ENCODE measurements around the gene BAHD1.

Gene BAHD1

GRCh38 chr15:40437752-40438687 is 2.7 kb upstream of the BAHD1 start:
- Histone ChIP-seq H3K9me3 (ENCODE audit: control insufficient read depth in 2 of 2, low read length in 2 of 2) (no peaks in the 10 kb centered on the region), H3K9ac (ENCODE audit: low read length in 2 of 2) (no peak overlapping the region), H3K4me3 (ENCODE audit: low read length in 2 of 2) (no peak overlapping the region), H3K27ac (ENCODE audit: low read length) (no peak overlapping the region), H3K4me1 (ENCODE audit: control insufficient read depth, insufficient read depth, low read length) (peaks cover 35% of the 10 kb centered on the region), H3K36me3 (ENCODE audit: control insufficient read depth in 2 of 2, insufficient read depth in 2 of 2, low read length in 2 of 2) (no peaks in the 10 kb centered on the region), H3K27me3 (ENCODE audit: control insufficient read depth in 1 of 2, insufficient read depth in 2 of 2, low read length in 2 of 2) (peaks cover 6 to 13% of the 10 kb centered on the region in 2 donors)

GRCh38 chr15:40438712-40439111 is 2.0 kb upstream of the BAHD1 start:
- Histone ChIP-seq H3K9ac (ENCODE audit: low read length in 2 of 2) (no peak overlapping the region), H3K9me3 (ENCODE audit: control insufficient read depth in 2 of 2, low read length in 2 of 2) (no peaks in the 10 kb centered on the region), H3K27me3 (ENCODE audit: control insufficient read depth in 1 of 2, insufficient read depth in 2 of 2, low read length in 2 of 2) (peaks cover 6 to 13% of the 10 kb centered on the region in 2 donors), H3K4me3 (ENCODE audit: low read length in 2 of 2) (no peak overlapping the region), H3K27ac (ENCODE audit: low read length) (no peak overlapping the region), H3K4me1 (ENCODE audit: control insufficient read depth, insufficient read depth, low read length) (peaks cover 41% of the 10 kb centered on the region), H3K36me3 (ENCODE audit: control insufficient read depth in 2 of 2, insufficient read depth in 2 of 2, low read length in 2 of 2) (no peaks in the 10 kb centered on the region)

GRCh38 chr15:40439461-40439959 is 1.2 kb upstream of the BAHD1 start:
- H3K27ac ChIP-seq (ENCODE audit: low read length): peak overlapping the region; percentile 18
- peaks cover 6 to 13% of the 10 kb centered on the region in 2 donors for H3K27me3 ChIP-seq (ENCODE audit: control insufficient read depth in 1 of 2, insufficient read depth in 2 of 2, low read length in 2 of 2)
- no peak overlapping the region for H3K9ac ChIP-seq (ENCODE audit: low read length in 2 of 2)
- peak overlapping the region; percentile 72 to 78 for H3K4me3 ChIP-seq (ENCODE audit: low read length in 2 of 2)
- H3K4me1 ChIP-seq (ENCODE audit: control insufficient read depth, insufficient read depth, low read length): peaks cover 41% of the 10 kb centered on the region
- no peaks in the 10 kb centered on the region for H3K9me3 ChIP-seq (ENCODE audit: control insufficient read depth in 2 of 2, low read length in 2 of 2)
- H3K36me3 ChIP-seq (ENCODE audit: control insufficient read depth in 2 of 2, insufficient read depth in 2 of 2, low read length in 2 of 2): no peaks in the 10 kb centered on the region

- Histone ChIP-seq H3K27ac (ENCODE audit: low read length) (peak overlapping the region; percentile 18), H3K4me3 (ENCODE audit: low read length in 2 of 2) (peak overlapping the region; percentile 72 to 78), H3K4me1 (ENCODE audit: control insufficient read depth, insufficient read depth, low read length) (peaks cover 41% of the 10 kb centered on the region), H3K9ac (ENCODE audit: low read length in 2 of 2) (peak overlapping the region; percentile 60 to 69), H3K27me3 (ENCODE audit: control insufficient read depth in 1 of 2, insufficient read depth in 2 of 2, low read length in 2 of 2) (peaks cover 6 to 11% of the 10 kb centered on the region in 2 donors), H3K9me3 (ENCODE audit: control insufficient read depth in 2 of 2, low read length in 2 of 2) (no peaks in the 10 kb centered on the region), H3K36me3 (ENCODE audit: control insufficient read depth in 2 of 2, insufficient read depth in 2 of 2, low read length in 2 of 2) (no peaks in the 10 kb centered on the region)
These were observed 602 bp upstream of the BAHD1 start for GRCh38 chr15:40439960-40440742.

GRCh38 chr15:40441565-40442531 is 1.1 kb downstream of the BAHD1 start:
- no peaks in the 10 kb centered on the region for H3K36me3 ChIP-seq (ENCODE audit: control insufficient read depth in 2 of 2, insufficient read depth in 2 of 2, low read length in 2 of 2)
- peaks cover 4 to 6% of the 10 kb centered on the region in 2 donors for H3K27me3 ChIP-seq (ENCODE audit: control insufficient read depth in 1 of 2, insufficient read depth in 2 of 2, low read length in 2 of 2)
- peak overlapping the region; percentile 55 to 61 for H3K9ac ChIP-seq (ENCODE audit: low read length in 2 of 2)
- peak overlapping the region; percentile 62 to 78 for H3K4me3 ChIP-seq (ENCODE audit: low read length in 2 of 2)
- peaks cover 33% of the 10 kb centered on the region for H3K4me1 ChIP-seq (ENCODE audit: control insufficient read depth, insufficient read depth, low read length)
- H3K27ac ChIP-seq (ENCODE audit: low read length): peak overlapping the region; percentile 18
- no peaks in the 10 kb centered on the region for H3K9me3 ChIP-seq (ENCODE audit: control insufficient read depth in 2 of 2, low read length in 2 of 2)

GRCh38 chr15:40443255-40443654 is 2.5 kb downstream of the BAHD1 start:
- H3K27me3 ChIP-seq (ENCODE audit: control insufficient read depth in 1 of 2, insufficient read depth in 2 of 2, low read length in 2 of 2): no peaks in the 10 kb centered on the region
- peaks cover 31% of the 10 kb centered on the region for H3K4me1 ChIP-seq (ENCODE audit: control insufficient read depth, insufficient read depth, low read length)
- no peaks in the 10 kb centered on the region for H3K9me3 ChIP-seq (ENCODE audit: control insufficient read depth in 2 of 2, low read length in 2 of 2)
- peak overlapping the region in 1 of 2 donors; percentile 29 for H3K4me3 ChIP-seq (ENCODE audit: low read length in 2 of 2)
- peak overlapping the region in 1 of 2 donors; percentile 47 for H3K9ac ChIP-seq (ENCODE audit: low read length in 2 of 2)
- H3K27ac ChIP-seq (ENCODE audit: low read length): no peak overlapping the region
- H3K36me3 ChIP-seq (ENCODE audit: control insufficient read depth in 2 of 2, insufficient read depth in 2 of 2, low read length in 2 of 2): no peaks in the 10 kb centered on the region

GRCh38 chr15:40443846-40444245 is 3.1 kb downstream of the BAHD1 start:
- H3K36me3 ChIP-seq (ENCODE audit: control insufficient read depth in 2 of 2, insufficient read depth in 2 of 2, low read length in 2 of 2): no peaks in the 10 kb centered on the region
- H3K9me3 ChIP-seq (ENCODE audit: control insufficient read depth in 2 of 2, low read length in 2 of 2): no peaks in the 10 kb centered on the region
- H3K27ac ChIP-seq (ENCODE audit: low read length): no peak overlapping the region
- no peaks in the 10 kb centered on the region for H3K27me3 ChIP-seq (ENCODE audit: control insufficient read depth in 1 of 2, insufficient read depth in 2 of 2, low read length in 2 of 2)
- no peak overlapping the region for H3K4me3 ChIP-seq (ENCODE audit: low read length in 2 of 2)
- peaks cover 31% of the 10 kb centered on the region for H3K4me1 ChIP-seq (ENCODE audit: control insufficient read depth, insufficient read depth, low read length)
- no peak overlapping the region for H3K9ac ChIP-seq (ENCODE audit: low read length in 2 of 2)

- Histone ChIP-seq H3K9ac (ENCODE audit: low read length in 2 of 2) (peak overlapping the region in 1 of 2 donors; percentile 11), H3K4me3 (ENCODE audit: low read length in 2 of 2) (no peak overlapping the region), H3K9me3 (ENCODE audit: control insufficient read depth in 2 of 2, low read length in 2 of 2) (no peaks in the 10 kb centered on the region), H3K27ac (ENCODE audit: low read length) (no peak overlapping the region), H3K36me3 (ENCODE audit: control insufficient read depth in 2 of 2, insufficient read depth in 2 of 2, low read length in 2 of 2) (no peaks in the 10 kb centered on the region), H3K27me3 (ENCODE audit: control insufficient read depth in 1 of 2, insufficient read depth in 2 of 2, low read length in 2 of 2) (no peaks in the 10 kb centered on the region), H3K4me1 (ENCODE audit: control insufficient read depth, insufficient read depth, low read length) (peaks cover 28% of the 10 kb centered on the region)
These were observed 4.0 kb downstream of the BAHD1 start for GRCh38 chr15:40444736-40445135.

- H3K4me1 ChIP-seq (ENCODE audit: control insufficient read depth, insufficient read depth, low read length): peaks cover 21% of the 10 kb centered on the region
These were observed 4.7 kb downstream of the BAHD1 start for GRCh38 chr15:40445421-40445922.

More at GRCh38 chr15:40445421-40445922, 4.7 kb downstream of the BAHD1 start:
- Histone ChIP-seq H3K4me3 (ENCODE audit: low read length in 2 of 2) (no peak overlapping the region), H3K36me3 (ENCODE audit: control insufficient read depth in 2 of 2, insufficient read depth in 2 of 2, low read length in 2 of 2) (no peaks in the 10 kb centered on the region), H3K27me3 (ENCODE audit: control insufficient read depth in 1 of 2, insufficient read depth in 2 of 2, low read length in 2 of 2) (no peaks in the 10 kb centered on the region), H3K9ac (ENCODE audit: low read length in 2 of 2) (no peak overlapping the region), H3K9me3 (ENCODE audit: control insufficient read depth in 2 of 2, low read length in 2 of 2) (no peaks in the 10 kb centered on the region), H3K27ac (ENCODE audit: low read length) (no peak overlapping the region)
